Suppressor macrophage treated with lipopolysaccharide for 1 hour (primary cell): ENCODE data around the gene KREMEN2.
A peak's percentile ranks its signal among the peaks of the same experiment; 100 is the strongest.
"Not testable (repeated sequence)": the region's sequence is repeated elsewhere in the genome, so short reads cannot be mapped to it uniquely, and the experiment has no call there.

Experiments
- DNase-seq, 3 donors: peaks; one replicate each; pipeline ENCODE4 v3.0.0-alpha.2; 2020 to 2022

Gene KREMEN2, protein sequence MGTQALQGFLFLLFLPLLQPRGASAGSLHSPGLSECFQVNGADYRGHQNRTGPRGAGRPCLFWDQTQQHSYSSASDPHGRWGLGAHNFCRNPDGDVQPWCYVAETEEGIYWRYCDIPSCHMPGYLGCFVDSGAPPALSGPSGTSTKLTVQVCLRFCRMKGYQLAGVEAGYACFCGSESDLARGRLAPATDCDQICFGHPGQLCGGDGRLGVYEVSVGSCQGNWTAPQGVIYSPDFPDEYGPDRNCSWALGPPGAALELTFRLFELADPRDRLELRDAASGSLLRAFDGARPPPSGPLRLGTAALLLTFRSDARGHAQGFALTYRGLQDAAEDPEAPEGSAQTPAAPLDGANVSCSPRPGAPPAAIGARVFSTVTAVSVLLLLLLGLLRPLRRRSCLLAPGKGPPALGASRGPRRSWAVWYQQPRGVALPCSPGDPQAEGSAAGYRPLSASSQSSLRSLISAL

GRCh38 chr16:2963723-2964474 is at the start of gene KREMEN2:
Gene KREMEN2, plus strand, starts transcription at chr16:2964275. Its CDS starts 246 bp downstream, at chr16:2964521.
- DNase-seq = peak; percentile 49 to 75 (median 53)

DNA sequence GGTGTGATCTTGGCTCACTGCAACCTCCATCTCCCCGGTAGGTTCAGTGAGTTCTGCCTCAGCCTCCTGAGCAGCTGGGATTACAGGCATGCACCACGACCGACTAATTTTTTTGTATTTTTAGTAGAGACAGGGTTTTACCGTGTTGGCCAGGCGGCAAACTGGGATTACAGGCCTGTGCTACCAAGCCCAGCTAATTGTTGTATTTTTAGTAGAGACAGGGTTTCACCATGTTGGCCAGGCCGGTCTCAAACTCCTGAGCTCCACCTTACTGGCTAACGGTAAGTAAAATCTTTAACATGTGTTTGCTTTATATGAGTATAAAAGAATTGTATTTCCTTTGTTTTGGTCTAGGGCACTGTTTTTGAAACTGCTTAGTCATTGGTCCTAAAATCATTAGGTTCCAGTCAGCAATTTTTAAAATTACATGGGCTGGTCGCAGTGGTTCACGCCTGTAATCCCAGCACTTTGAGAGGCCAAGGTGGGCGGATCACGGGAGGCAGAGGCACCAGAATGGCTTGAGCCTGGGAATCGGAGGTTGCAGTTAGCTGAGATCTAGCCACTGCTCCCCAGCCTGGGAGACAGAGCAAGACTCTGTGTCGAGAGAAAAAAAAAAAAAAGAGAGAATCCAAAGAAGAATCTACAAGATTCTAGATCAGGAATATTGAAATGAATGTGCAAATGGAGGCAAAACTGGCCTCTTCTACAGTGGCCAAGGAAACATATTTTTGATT is 48.7 kb upstream of the KREMEN2 start:
- no peak for DNase-seq

DNA sequence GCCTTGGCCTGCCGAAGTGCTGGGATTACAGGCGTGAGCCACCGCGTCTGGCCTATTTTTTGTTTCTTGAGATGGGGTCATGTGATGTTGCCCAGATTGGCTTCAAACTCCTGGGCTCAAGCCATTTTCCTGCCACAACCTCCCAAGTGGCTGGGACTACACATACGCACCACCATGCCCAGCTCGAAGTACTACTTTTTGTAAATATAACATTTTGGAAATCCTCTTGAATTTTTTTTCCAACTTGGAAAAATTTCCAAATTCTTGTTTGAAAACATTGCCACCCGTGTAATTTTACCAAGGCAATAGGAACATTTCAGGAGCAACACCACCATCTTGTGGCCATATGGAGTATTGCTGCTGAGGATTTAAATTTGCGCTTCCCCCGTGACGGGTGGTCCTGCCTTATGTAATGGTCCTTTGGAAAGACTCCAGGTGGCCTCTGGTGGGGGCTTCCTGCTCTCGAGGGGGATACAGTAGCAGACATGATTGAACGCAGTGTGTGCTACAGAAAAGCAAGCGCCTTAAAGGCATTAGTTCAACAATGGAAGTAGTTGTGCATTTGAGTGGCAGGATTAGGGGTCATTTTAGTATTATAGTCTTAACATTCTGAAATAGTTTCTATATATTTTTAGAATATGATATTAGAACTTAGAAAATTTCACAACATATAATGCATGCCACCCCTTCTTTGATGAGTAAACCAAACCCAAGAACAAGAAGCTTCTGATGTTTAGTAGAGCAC is 44.4 kb upstream of the KREMEN2 start:
- peak; percentile 70 to 76 (median 71) for DNase-seq

- no peak for DNase-seq
These were observed 40.6 kb upstream of the KREMEN2 start for GRCh38 chr16:2923481-2923880.

DNA sequence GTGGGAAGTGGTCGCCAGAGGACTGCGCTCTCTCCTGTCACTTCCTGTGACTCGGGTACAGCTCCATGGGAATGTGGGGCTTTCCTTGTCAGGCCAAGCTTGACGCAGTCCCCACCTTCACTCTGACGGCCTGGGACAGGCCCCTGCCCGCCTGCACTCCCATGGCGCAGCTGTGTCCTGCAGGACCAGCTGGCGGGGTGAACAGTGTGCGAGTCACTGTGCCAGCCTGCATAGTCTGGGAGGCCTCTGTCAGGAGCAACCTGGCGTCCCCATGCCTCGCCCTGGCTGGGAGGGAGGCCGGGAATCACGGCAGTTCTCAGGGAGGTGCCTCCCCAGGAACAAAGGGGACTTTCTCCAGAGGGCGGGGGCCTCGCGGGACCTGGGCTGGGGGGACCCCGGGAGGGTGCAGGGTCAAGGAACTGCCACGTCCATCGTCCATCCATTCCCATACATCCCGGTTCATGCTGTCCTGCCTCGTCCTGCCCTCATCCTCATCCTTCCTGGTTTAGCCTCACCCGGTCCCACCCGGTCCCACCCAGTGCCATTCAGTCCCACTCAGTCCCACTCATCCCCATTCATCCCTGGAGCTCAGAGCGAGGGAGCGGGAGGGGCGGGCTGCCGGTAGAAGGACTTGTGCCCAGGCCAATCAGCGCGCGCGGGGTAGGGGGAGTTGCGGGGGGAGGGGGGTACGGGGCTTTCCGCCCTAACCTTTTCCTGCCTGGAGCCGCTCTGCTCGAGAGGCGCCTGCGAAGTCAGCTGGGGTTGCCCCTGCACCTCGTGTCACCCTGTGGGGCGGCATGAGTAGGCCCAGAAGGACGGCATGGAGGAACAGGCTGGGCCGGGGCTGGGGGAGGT is 38.9 kb upstream of the KREMEN2 start:
- no peak for DNase-seq

DNA sequence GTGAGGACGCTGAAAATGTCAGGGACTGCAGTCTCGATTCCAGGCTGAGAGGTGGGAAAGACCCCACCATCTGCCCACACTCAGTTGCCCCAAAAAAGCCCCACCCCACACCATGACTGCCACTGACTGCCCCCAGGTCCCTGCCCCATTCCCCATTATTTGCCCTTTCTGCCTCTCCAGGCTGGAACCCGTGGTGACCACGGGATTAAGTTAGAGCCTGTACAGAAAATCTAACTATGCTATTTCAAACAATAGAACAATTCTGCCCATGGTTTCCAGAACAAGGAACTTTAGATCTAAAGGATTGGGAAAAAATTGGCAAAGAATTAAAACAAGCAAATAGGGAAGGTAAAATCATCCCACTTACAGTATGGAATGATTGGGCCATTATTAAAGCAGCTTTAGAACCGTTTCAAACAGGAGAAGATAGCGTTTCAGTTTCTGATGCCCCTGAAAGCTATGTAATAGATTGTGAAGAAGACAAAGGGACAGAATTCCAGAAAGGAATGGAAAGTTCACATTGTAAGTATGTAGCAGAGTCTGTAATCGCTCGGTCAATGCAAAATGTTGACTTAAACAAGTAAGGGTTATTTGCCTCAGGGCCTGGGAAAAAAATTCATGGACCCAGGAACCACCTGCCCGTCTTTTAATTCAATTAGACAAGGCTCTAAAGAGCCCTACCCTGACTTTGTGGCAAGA is 38.0 kb upstream of the KREMEN2 start:
- no peak for DNase-seq

DNA sequence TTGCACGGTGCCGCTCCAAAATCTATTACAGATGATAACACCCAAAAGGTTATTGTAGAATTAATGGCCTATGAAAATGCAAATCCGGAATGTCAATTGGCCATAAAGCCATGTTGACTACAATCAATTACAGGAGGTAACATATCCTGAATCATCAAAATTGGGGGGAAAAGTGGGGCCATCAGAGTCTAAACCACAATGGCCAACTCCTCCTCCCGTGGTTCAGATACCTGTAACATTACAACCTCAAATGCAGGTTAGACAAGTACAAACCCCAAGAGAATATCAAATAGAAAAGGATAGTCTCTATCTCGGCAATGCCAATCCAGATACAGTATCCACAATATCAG is 37.5 kb upstream of the KREMEN2 start:
- no peak for DNase-seq

DNA sequence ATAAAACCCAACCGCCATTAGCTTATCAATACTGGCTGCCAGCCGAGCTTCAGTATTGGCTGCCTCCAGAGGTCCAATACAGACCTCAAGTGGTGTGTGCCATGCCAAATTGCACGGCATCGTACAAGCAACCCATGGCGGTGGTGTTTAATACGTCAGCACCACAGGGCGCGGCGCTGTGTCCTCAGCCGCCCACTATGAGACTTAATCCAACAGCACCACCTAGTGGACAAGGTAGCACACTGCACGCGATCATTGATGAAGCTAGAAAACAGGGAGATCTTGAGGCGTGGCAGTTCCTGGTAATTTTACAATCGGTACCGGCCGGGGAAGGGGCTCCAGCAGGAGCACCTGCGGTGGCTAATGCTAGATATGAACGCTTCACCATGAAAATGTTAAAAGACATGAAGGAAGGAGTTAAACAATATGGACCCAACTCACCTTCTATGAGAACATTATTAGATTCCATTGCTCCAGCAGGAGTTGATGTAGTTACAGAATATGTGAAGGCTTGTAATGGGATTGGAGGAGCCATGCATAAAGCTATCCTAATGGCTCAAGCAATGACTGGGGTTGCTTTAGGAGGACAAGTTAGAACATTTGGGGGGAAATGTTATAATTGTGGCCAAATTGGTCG is 36.9 kb upstream of the KREMEN2 start:
- DNase-seq = peak; percentile 94 to 97 (median 94)

DNA sequence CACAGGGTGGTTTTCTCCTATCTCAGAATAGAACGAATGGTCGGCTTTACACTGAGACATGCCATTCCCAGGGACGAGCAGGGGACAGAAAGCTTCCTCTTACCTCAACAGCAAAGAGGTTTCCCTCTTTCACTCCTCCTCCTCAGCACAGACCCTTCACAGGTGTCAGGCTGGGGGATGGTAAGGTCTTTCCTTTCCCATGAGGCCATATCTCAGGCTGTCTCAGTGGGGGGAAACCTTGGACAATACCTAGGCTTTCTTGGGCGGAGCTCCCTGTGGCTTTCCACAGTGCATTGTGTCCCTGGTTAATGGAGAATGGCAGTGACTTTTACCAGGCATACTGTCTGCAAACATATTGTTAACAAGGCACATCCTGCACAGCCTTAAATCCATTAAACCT is 35.9 kb upstream of the KREMEN2 start:
- not testable (repeated sequence) for DNase-seq

DNA sequence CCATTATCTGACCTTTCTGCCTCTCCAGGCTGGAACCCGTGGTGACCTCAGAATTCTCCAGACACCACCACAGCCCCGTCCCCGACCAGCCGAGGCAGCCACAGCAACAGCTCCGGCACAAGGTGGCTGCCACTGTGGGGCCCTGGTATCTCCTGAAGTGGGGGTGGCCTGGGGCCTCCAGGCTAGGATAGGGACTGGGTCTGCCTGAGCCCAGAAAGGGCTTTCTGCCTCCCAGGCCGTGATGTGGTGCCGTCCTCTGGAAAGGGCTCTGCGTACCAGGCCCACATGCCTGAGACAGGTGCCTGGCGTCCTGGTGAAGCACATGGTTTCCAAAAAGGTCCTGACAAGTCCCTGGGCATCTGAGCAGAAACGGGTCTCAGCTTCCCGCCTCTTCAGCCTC is 35.3 kb upstream of the KREMEN2 start:
- no peak for DNase-seq

GRCh38 chr16:2929693-2930092 is 34.4 kb upstream of the KREMEN2 start:
- DNase-seq = no peak

DNA sequence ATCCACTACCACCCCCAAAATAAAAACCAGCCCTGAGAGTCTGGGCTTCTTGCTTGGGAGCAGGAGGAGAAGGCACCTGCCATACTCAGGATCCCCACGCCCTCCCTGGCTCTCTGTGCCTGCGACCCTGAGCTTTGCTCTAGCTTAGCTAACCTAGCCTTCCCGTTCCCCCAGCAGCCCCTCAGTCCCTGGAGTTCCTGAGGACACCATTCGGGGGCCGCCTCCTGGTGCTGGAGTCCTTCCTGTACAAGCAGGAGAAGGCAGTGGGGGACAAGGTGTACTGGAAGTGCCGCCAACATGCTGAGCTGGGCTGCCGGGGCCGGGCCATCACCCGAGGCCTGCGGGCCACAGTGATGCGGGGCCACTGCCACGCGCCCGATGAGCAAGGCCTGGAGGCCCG is 33.8 kb upstream of the KREMEN2 start:
- DNase-seq = no peak

DNA sequence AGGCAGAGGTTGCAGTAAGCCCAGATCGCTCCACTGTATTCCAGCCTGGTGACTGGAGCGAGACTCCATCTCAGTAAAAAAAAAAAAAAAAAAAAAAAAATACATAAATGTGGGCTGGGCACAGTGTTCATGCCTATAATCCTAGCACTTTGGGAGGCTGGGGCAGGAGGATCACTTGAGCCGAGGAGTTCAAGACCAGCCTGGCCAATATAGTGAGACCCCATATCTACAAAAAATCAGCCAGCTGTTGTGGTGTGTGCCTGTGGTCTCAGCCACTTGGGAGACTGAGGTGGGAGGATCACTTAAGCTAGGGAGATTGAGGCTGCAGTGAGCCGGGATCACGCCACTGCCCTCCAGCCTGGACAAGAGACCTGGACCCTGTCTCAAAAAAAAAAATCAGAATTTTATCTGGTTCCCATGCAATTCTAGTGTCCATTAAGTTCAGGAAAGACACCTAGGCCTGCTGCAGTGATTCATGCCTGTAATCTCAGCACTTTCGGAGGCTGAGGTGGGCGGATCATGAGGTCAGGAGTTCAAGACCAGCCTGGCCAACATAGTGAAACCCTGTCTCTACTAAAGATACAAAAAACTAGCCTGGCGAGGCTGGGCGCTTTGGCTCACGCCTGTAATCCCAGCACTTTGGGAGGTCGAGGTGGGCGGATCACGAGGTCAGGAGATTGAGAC is 32.7 kb upstream of the KREMEN2 start:
- DNase-seq = not testable (repeated sequence)

DNA sequence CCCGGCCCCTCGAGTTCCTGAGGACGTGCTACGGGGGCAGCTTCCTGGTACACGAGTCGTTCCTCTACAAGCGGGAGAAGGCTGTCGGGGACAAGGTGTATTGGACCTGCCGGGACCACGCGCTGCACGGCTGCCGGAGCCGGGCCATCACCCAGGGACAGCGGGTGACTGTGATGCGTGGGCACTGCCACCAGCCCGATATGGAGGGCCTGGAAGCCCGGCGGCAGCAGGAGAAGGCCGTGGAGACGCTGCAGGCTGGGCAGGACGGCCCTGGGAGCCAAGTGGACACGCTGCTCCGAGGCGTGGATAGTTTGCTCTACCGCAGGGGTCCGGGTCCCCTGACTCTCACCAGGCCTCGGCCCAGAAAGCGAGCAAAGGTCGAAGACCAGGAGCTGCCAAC is 30.9 kb upstream of the KREMEN2 start:
- no peak for DNase-seq

- DNase-seq = no peak
These were observed 30.4 kb upstream of the KREMEN2 start for GRCh38 chr16:2933701-2934100.

- DNase-seq = no peak
These were observed 29.6 kb upstream of the KREMEN2 start for GRCh38 chr16:2934450-2934849.

DNA sequence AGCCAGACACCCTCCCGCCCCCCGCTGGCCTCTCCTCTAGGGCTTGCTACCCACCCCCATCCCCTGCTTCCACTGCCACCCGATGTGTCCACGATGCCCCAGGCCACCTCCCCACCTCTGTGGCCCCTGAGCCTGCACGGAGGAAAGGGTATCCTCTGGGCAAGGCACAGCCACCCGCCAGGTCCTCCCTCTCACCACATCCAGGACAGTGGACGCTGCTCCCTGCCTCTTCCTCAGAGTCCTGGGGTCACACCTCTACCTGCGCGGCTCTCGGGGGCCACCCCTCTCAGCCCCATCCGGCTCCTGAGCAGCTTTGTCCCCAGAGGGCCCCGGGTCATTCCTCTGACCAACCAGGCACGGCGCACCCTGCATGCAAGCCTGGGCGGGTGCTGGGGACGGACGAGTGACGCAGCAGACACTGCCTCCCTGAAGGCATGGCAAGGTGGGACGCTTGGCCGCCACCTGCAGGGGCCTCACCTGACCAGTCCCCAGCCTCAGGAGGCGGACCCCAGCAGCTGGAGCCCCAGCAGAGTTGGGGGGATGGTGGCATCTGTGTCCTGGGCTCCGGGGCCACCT is 27.6 kb upstream of the KREMEN2 start:
- no peak for DNase-seq

DNA sequence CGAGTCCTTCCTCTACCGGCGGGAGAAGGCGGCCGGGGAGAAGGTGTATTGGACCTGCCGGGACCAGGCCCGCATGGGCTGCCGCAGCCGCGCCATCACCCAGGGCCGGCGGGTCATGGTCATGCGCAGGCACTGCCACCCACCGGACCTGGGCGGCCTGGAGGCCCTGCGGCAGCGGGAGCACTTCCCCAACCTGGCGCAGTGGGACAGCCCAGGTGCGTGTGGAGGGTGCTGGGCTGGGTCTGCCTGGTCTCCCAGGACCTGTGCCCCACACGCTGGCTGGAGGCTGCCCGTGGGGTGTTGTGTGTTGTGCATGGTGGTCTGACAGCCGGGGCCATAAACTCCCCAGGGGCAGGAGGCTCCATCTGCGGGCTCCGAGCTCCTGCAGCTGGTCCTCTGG is 26.9 kb upstream of the KREMEN2 start:
- DNase-seq = no peak

GRCh38 chr16:2938206-2938605 is 25.9 kb upstream of the KREMEN2 start:
- DNase-seq = no peak

GRCh38 chr16:2939968-2940367 is 24.1 kb upstream of the KREMEN2 start:
- no peak for DNase-seq
